ENCODE measurements around the gene SPRN.
"Not testable (repeated sequence)": the region's sequence is repeated elsewhere in the genome, so short reads cannot be mapped to it uniquely, and the experiment has no call there.

Gene SPRN

DNA sequence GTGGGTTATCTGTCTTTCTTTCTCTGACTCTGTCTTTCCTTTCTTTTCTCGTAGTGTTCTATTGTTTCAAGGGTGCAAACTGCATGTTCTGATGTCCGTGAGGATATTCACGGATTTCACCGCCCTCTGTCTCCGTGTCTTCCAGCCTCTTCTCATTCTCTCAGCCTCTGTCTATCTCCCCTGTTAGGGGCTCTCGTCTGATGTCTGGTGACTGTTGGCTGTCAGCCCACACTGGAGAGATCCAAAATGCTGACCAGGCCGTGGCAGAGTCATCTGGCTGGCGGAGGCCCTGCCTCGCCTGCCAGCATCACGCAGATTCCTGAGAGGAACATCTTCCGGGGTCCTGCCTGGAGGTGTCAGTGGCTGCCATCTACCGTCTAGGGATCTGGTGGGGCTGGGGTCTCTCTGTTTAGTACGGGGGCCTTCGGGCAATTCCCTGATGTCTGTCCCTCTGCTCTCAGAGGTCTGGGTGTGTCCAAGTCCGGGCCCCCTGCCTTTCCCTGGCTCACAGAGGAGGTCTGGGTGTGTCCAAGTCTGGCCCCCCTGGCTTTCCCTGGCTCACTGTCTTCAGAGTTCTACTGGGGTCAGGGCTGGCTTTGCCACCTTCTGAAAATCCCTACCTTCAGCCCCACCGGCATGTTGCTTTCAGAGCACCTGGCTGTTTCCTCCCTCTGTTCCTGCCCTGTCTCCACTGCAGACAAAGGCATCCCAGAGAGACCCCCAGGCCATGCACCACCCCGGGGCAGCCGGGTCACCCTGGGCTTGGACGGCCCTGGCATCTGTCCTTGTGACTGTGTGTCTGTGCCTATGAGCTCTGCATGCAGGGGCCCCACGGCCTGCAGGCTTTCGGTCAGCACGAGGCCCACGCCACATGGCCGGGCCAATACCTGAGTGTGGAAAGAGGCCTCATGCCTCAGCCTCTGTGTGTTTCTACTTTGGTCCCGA lies 15.4 kb upstream of the SPRN start:
- DNase-seq = no peak

DNA sequence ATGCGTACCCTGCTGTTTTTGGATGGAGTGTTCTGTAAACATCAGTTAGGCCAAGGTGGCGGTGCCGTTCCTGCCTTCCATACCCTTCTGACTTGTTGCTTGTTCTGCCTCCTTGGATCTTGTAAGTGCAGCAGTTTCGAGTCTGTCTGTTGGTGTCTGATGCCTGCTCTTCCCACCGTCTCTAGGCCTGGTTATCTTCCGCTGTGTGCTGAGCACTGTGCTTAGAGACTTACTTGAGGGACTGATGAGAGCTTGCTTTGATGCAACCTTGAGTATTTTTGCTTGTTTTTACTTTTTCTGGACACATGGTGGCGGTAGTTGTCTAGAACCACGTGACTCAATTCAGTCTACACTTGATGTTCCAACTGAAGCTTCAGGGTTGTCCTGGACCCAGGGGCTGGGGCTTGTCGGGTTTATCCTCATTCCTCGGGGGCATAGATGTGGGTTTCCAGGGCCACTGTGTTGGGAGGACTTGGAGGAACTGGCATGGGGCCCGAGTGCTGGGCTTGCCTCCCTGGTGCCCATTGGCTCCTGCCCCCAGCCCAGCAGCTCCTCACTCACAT lies 14.4 kb upstream of the SPRN start:
- DNase-seq = no peak

DNA sequence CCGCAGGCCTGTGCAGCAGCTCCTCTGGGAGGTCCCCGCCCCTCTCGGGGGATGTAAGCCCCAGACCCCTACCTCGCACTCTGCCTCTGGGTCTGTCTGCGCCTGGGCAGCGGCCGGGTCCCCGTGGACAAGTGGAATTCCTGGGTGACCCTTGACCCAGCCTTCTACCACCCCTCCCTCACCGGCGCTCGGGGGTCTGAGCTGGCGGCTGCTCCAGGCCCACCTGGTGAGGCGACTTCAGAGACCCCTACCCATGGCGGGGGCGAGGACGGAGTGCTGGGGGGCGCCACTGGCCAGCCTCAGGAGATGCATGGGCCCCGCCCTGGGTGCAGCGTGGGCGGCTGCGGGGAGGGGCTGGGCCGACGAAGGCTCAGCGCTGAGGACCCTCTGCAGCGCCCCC lies 8.4 kb upstream of the SPRN start:
- DNase-seq = not testable (repeated sequence)

DNA sequence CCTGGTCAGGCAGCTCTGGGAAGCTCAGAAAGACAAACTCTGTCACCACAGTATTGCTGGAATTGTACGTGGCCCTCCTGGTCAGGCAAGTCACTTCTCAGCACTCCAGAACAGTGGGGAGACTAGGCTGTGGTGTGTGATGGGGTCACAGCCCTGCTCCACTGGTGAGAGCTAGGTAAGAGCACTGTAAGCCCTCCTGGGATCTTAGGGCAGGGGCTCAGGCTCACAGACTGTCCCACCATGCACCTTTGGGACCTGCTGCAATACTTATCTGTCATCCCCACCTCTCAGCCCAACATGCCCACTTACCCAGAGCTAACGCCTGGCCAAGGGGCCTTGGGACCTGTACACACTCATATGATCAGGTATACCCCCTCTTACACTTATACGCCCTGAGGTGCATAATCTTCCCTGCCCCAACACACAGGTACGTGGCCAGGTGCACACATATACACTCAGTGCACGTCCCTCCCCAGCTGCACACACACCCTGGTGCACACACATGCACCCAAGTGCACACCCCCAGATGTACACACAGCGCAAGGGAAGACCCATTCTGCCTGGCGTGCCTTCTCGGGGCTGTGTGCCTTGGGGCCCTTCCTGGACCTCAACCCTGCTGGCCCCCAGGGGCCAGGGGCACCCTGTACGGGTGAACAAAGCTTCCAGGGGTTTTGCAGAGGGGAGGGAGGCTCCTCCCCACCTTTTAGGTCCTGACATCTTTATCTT lies 7.6 kb upstream of the SPRN start:
- not testable (repeated sequence) for DNase-seq

DNA sequence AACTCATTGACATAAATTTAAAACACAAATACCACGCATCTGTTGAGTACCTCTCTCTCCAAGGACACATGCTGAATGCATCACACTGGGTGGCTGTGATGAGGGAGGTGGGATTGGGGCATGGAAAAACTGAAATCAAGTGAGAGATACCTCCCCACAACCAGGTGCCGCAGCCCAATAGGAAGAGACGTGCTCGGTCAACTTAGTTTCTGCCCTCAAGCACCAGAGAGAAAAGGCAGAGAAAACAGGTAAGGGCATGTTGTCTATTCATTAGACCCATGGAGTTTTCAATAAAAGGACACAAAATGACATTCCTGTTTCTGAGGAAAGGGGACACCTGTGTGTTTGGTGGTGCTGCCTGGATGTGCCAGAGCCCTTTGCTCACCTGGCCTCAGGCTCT lies 5.1 kb upstream of the SPRN start:
- DNase-seq = not testable (repeated sequence)

DNA sequence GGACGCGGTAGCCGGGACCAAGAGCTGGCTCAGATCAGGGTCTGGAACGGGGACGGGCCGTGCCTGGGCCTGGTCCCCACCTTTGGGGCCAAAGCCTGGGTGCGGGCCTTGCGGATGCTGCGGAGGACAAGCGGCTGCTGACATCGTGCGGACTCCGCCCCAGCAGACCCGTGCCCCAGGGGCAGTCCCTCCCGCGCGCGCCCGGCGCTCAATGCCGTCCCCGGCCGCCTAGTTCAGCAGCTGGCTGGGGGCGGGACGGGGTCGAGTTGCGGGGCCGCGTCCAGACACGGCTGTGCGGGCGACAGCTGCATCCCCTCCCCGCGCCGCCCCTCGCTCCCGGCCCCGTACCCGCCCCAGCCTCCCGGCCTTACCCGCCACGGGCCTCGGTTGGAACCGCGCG lies 323 bp downstream of the SPRN start:
- DNase-seq = not testable (repeated sequence)

DNA sequence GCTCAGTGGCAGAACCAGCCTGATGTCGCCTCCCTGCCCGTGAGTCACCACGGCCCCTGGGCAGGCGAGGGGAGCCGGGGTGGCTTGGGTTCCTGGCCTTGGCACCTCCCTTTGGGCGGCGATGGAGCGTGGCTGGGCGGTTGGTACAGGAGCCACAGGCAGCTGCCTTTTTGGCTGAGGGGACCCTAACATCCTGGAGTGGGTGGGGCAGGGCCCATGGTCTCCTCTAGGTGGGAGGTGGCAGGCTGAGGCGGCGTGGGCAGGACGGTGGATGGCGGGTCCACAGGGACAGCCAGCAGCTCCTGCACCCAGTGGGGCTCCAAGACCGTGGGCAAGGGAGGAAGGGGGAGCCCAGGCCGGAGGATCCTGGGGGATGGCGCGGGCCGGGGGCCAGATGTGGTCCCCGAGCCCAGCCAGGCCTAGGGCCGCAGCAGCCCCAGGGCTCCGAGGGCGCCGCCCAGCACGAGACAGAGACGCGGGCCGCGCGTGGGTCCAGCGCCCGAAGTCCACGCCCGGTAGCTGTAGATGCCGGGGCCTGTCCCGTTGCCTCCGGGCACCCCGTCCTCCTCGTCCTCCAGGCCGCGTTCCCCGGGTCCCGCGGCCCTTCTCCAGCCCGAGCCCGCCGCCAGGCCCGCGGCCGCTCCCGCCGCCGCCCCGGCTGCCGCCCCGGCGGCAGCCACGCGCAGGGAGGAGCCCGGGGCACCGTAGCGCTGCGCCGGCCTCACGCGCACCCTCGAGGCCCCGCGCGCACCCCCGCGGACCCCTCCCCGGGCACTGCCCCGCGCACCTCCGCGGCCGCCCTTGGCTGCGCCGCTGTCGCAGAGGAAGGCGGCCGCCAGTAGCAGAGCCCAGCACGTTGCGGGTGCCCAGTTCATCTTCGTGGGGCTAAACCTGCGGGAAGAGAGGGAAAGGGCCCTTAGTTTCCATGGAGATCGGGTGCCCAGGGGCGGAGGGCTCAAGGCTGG lies 1.3 kb downstream of the SPRN start:
- DNase-seq = no peak

DNA sequence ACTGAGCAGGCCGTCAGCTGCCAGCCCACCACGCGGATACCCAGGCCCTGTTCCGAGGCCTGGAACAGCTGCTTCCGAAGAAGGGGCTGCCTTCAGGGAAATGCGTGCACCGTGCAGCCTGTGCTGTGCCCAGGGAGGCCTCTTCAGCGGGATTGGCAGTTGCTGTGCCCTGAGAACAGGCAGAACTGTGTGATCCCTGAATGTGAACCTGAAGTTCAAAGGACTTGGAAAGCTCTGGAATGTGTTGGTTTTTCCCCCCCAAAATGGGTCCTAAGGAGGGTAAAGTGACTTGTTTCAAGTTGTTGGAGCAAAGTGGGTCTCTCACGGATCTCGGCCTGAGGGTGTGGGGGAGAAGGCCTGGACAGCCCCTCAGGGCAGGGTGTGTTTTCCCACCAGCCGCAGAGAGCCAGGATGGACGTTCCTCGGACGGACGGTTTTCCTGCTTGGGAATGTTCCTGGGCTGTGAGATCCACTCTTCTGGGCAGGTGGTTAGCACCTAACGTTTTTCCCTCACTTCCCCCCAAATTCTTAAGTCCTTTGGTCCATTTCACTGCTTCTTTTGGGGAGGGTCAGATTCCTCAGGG lies 2.1 kb downstream of the SPRN start:
- no peak for DNase-seq

DNA sequence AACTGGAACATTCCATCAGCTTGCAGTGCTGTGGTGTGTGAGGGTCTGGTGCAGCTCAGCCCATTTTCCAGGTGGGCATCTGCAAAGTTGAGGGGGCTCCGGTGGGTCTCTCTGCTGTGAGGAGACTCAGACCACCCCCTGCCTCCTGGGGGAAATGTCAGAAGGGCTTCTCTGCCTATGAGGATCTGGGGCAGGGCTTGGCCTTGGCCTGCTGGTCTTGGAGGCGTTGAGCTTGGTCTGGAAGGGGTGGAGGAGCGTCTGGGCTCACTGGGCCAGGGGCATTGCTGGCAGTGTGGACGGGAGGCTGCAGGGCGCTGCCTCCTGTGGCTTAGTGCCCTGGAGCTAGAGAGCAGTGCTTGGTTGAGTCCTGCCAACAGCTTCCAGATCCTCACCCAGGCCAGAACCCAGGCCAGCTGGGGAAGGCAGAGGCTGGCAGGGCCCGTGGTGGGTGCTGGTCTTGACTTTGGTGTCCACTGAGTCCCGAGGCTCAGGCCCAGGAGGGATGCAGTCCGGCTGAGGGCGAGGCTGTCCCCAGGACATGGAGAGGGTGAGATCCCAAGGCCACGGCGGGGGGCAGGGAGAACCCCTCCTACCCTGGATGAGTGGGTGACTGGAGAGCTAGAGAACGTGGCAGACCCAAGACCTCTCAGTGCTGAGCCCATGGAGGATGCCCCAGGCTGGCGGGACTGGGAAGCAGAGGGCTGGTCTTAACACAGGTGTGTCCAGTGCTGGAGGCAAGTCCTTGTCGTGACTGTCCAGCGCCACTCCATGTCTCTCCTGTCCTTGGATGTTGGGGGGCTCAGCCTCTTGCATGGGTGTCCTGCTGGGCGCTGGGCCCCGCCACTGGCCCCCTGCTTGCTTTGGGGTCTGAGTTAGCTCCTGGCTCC lies 2.8 kb downstream of the SPRN start:
- DNase-seq = no peak

DNA sequence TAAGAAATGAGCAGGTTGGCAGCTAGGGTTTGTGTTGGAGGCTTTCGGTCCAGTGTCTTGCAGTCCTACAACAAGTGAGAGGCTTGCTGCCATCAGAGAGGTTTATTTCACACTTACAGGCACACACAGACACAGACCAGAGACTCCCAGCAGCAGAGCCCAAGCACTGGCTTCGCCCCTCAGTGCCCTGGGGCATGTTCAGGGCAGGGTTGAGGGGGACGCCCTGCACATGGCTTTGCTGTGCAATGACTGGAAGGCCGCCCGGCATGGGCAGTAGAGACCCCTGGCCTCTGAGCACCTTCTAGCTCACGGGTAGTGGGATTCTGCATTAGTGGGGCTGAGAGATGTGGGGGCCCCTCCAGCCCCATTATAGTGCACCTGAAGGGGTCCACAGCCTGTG lies 3.8 kb downstream of the SPRN start:
- no peak for DNase-seq

DNA sequence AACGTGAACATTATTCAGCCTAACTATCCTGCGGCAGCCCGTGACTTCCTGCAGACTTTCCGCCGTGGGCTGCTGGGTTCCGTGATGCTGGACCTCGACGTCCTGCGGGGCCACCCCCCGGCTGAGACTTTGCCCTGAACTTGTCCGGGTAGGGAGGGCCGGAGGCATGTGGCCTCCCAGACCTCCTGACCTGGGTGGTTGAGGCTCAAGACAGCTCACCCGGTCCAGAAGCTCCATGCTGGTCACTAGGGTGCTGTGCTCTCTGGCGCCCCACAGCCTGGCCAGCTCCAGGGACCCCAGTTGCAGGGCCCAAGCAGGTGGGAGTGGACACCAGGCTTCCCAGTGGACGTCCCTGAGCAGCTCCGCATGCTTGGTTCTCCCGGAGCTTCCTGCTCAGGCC lies 4.4 kb downstream of the SPRN start:
- no peak for DNase-seq

DNA sequence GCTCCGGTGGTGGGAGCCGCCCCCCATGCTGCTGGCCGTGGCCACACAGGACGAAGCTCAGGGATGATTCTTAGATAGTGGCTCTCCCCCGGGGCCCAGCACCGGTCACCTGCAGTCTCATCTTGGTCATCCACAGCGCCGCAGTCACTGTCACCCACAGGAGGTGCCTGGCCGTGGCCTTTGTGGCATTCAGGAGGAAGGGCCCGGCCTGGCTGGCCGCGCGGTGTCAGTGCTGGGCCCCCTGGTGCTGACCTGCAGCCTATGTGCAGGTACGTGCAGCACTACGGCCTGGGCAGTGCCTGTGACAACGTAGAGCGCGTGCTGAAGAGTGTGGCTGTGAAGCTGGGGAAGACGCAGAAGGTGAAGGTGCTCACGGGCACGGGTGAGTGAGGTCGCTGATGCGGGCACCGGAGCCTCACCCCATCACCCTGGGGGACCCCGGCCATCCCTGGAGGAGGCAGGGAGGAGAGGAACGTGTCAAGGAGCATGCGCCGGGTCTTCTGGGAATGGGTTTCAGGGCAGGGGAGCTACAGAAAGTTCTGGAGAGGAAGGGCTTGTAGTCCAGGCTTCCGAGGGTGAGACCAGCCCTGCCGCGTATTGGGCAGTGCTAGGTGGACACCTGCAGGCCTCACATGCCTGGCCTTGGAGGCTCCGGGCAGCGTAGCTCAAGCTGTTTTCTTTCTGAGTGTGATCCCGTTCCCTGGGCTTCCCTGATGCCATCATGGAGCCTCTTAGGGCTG lies 5.0 kb downstream of the SPRN start:
- DNase-seq = no peak

DNA sequence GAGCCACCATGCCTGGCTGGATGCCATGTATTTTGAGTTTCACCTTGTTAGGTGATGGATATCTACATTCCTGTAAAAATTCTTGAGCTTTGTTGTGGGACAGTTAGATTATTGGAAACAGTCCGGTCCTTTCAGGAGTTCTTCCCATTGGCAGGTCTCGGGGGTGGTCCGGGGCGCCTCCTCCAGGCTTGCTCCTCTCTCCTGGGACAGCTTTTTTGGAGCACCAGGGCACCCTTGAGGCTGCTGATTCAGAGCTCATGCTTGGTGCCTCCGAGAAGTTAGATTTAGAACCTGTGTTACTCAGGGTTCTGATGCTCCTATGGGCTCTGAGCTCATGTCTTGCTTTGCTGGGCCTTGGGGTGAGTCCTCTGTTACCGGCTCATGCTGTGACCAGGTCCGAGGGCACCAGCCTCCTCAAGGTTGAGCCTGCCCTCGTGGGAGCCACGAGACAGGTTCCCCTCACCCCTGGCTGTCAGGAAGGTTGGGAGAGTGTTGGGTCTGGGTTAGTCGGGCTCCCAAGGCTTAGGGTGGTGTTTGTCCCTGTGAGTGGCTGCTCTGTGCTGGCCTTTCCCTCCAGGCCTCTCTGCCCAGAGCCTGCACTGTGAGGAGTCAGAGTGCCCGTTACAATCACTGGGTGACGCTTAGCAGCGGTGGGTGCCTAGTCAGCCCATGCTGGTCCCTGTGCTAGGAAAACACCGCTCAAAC lies 6.0 kb downstream of the SPRN start:
- DNase-seq = no peak

DNA sequence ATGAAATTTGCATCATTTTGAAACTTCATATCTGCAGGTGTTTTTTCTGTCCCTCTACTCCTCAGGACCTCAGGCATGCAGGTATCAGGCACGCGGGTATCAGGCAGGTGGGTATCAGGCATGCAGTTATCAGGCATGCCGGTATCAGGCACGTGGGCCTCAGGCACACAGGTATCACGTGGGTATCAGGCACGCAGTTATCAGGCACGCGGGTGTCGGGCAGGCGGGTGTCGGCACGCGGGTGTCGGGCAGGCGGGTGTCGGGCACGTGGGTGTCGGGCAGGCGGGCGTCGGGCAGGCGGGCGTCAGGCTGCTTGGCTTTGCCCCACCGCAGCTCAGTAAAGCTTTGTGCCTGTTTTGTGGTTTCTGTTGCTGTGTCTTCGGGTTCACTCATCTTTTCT lies 8.7 kb downstream of the SPRN start:
- no peak for DNase-seq

DNA sequence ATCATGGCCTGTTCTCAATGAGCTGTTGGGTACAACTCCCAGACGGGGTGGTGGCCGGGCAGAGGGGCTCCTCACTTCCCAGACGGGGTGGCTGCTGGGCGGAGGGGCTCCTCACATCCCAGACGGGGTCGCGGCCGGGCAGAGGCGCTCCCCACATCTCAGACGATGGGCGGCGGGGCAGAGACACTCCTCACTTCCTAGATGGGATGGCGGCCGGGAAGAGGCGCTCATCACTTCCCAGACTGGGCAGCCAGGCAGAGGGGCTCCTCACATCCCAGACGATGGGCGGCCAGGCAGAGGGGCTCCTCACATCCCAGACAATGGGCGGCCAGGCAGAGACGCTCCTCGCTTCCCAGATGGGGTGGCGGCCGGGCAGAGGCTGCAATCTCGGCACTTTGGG lies 10.0 kb downstream of the SPRN start:
- DNase-seq = not testable (repeated sequence)

DNA sequence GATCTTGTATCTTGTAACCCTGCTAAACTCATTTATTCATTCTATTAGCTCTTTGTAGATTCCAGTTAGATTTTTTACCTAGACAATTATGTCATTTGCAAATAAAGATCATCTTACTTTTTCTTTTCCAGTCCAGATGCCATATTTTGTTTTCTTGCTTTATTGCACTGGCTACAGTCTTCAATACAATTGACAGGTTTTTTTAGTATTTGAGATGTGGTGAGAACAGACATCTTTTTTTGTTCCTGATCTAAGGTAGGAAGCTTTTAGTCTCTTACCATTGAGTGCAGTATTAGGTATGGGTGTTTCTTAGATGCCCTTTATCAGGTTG lies 12.1 kb downstream of the SPRN start:
- DNase-seq = no peak

DNA sequence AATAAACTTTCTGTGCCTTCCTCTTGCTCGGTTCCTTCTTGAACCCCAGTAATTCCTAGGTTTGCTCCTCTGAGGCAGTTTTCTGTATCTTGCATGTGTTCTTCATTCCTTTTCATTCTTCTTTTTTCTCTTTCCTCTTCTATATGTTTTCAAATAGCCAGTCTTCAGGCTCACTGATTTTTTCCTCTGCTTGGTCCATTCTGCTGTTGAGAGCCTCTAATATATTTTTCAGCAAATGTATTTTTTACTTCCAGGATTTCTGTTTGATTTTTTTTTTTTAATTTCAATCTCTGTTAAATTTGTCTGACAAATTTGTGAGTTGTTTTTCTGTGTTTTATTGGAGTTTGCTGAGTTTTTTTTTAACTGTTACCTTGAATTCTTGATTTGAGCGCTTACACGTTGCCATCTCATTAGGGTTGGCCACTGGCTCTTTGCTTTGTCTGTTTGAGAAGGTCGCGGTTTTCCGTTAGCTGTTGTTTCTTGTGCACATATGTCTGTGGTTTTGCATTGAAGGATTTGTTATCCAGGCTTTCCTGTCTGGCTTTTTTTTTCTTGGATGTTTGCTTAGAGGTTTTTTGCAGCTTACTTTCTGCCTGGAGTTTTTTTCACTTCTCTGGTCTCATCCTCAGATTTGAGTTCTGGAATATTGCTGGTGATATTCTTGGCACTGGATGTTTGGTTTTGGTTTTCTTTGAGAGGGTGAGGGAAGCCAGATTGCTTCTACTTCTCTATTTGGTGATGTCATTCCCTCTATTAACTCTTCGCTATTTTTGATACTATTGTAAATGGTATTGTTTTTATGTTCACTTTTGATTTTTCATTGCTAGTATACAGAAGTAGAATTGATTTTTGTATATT lies 12.7 kb downstream of the SPRN start:
- DNase-seq = no peak

DNA sequence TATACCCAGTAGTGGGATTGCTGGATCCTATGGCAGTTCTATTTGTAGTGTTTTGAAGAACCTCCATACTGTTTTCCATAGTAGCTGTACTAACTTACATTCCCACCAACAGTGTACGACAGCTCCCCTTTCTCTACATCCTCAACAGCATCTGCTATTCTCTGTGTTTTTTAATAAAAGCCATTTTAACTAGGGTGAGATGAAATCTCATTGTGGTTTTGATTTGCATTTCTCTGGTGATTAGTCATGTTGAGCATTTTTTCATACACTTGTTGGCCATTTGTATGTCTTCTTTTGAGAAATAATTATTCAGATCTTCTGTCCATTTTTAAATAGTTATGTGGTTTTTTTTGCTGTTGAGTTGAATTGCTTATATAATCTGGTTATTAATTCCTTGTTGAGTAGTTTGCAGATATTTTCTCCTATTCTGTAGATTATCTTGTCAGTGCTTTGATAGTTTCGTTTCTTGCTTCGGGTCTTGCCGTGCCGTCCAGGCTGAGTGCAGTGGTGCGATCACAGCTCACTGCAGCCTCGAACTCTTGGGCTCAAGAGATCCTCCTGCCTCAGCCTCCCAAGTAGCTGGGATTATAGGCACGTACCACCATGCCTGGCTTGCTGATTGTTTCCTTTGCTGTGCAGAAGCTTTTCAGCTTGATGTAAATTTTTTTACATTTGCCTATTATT lies 18.4 kb downstream of the SPRN start:
- no peak for DNase-seq
